Activated T-cell treated with anti-CD3 and anti-CD28 coated beads, Interleukin-2, amount 50 U/mL, for 1 hour (primary cell): Measurements from ENCODE around the gene OR13D1.
"Not testable (repeated sequence)": the region's sequence is repeated elsewhere in the genome, so short reads cannot be mapped to it uniquely, and the experiment has no call there.

Experiments
- DNase-seq: peaks from one replicate; pipeline ENCODE4 v3.0.0-alpha.2; 2020

Gene OR13D1, protein sequence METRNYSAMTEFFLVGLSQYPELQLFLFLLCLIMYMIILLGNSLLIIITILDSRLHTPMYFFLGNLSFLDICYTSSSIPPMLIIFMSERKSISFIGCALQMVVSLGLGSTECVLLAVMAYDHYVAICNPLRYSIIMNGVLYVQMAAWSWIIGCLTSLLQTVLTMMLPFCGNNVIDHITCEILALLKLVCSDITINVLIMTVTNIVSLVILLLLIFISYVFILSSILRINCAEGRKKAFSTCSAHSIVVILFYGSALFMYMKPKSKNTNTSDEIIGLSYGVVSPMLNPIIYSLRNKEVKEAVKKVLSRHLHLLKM

DNA sequence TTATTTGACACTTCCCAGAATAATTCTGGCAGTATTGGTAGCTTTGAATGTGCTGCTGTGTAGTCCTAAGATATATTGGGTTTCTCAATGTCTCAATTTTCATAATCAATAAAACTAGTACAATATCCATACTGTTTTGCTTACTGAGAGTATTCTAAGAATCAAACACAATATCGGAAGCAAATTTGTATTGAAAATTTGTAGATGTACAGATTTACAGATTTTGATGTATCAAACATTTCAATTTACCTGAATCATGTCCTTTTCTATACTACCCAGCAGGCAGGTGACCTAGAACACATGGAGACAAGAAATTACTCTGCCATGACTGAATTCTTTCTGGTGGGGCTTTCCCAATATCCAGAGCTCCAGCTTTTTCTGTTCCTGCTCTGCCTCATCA is at the start of gene OR13D1:
TSS of gene OR13D1 (plus strand) at position 301 of the 400 bp plus-strand sequence. CDS start at position 301, 0 bp downstream.
- no peak for DNase-seq

DNA sequence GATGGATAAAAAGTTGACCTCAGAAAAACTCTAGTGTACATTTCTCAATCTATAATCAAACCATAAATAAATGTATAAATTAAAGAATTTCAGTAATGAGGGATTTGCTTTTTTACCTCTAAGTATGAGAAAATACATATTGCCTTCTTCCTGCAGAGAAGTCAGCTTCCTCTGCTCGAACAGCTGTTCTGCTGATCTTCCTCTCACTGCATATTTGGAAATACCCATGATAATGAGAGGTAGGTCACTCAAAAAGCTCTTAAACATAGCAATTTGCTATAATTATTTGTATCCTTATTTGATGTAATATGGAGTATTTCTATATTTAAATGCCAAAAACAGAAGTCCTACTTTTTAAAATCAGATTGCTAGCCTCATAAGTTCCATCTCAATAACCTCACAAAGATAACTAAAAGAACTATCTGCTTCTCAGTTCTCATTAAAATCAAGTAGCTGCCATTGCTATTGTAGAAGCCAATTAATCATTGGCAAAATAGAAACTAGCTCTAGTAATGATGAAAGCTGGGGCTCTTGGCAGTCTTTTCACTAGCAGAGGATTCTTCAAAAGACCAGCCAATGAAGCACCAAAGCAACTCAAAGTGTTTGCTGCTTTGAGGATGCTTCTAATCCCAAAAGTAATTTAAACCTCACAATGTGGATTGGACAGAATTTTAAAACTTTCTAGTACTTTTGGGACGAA is 35.7 kb upstream of the OR13D1 start:
- DNase-seq = no peak

DNA sequence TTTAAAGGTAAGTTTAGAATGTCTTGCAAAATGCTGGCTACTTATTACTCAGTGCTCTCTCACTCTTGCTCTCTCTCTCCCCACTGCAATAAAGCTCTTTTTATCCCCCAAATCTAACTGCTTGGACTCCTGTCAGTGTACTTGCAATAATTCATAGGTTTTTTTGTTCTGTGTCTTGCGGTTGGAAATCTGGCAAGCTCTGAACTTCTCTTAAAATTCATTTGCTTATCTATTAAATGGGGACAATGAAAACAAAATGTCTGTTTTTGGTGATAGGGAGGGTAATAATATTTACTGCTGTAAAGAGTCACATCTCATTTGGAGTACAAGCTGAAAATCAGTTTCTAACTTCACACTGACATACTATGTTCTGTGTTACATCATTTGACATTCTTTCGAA is 18.7 kb upstream of the OR13D1 start:
- no peak for DNase-seq

DNA sequence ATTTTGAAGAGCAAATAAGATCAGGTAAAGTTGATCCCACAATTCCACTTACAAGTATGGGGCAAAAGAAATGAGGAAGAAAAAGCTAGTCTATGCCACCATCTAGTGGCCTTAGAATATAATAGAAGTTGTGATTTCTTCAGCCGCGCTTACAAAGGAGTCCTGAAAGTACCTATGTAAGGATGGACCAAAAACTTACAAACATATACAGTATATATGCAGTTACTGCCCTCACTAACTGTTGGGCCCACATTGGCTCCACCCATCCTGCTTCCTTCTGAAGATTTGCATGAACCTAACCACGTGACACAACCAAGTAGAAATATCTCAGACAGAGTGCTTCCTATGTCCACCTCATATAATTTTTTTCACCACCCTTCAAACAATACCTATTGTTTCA is 11.7 kb upstream of the OR13D1 start:
- DNase-seq = no peak

DNA sequence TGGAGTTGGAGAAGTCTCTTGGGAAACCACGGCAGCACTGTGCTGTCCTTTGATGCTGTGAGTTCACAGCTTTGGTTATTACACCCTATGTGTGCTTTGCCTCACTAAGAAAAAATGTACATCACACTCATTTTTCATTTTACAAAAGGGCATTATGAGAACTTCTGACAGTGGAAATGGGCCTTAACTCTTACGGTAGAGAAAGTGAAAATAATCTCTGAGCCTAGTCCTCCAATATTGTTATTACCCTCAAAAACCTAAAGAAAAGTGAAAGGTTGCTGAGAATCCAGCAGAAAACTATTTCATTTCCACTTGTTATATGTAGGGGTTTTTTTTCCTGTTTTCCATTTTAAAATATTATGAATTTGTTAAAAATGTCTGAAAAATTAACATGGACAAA is 8.2 kb upstream of the OR13D1 start:
- DNase-seq = no peak

DNA sequence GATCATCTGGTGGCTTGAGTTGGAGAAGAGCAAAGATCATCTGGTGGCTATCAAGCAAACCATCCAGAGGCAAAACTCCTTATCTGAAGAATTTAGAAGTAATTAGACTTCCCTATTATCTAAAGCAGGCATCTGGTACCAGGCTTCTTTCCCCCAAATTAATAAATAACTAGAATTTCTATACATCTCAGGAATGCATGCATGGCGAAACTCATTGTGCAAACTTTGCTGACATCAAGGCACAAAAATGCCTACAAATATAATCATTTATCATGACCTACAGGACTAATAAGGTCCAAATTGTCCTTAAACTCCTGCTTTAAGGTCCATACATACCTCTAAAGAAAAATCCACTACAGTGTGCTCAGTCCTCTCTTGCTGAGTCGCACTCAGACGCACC is 6.0 kb downstream of the OR13D1 start:
- DNase-seq = no peak

DNA sequence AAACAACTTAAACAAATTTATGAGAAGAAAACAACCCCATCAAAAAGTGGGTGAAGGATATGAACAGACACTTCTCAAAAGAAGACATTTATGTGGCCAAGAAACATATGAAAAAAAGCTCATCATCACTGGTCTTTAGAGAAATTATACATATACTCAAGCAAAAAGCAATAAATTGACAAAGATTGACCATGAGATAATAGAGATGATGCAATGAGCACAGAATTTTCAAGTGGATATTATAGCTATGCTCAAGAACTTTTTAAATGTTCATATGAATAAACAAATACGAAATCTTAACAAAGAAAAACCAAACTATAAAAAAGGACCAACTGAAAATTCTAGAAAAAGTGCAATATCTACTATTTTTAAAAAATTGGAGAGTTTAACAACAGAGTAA is 14.4 kb downstream of the OR13D1 start:
- not testable (repeated sequence) for DNase-seq

DNA sequence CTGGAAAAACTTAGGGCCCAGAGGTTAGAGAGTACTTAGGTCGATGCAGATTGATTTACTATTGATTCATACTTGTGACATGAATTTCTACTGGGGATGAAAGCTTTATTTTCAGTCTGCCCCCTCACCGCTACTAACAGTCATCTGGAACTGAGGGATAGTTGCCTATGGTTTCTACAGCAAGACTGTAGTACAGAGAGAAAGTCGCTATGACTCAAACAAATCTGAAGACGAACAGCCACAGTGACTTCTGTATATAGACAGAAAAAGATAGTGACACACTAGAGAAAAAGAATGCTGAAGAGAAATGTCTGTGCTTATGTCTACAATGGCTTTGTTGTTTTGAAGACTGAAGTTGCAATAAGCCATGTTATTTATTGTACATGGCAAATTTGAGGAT is 17.3 kb downstream of the OR13D1 start:
- DNase-seq = no peak

DNA sequence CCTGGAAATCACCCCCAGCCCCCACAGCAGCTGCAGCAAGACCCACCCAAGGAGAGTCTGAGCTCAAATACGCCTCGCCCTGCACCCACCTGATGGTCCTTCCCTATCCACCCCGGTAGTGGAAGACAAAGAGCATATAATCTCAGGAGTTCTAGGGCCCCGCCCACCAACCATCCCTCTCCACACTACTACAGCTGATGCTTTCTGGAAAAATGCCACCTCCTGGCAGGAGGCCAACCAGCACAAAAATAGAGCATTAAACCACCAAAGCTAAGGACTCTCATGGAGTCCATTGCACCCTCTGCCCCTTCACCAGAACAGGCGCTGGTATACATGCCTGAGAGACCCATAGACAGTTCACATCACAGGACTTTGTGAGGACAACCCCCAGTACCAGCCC is 30.7 kb downstream of the OR13D1 start:
- DNase-seq = no peak

DNA sequence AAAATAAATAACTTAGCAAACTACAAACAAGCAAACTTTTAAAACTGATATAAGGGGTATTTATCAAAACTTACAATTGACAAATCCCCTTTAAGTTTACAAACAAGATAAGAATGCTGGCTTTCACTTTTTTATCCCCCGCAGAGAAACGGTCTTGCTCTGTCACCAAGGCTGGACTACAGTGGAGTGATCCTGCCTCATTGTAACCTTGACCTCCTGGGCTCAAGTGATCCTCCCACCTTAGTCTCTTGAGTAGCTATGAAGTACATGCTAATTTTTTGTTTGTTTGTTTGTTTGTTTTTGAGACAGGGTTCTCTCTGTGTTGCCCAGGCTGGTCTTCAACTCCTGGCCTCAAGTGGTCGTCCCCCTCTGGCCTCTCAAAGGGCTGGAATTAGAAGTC is 44.1 kb downstream of the OR13D1 start:
- no peak for DNase-seq

DNA sequence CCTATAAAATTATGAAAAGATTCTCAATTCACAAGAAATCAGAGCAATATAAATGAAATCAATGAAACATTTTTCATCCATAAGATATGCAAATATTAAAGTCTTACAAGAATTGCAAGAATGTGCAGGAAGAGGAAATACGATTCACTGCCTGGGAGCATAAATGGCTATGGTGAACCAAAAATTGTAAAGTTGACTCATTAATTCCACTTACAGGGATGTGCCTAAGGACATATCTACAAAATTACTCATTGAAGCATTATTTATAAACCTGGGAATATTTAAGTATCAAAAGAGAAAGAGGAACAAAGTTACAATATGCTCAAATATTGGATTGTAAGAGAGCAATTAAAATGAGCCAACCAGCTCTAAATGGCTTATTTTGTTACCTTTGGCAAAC is 46.3 kb downstream of the OR13D1 start:
- no peak for DNase-seq

DNA sequence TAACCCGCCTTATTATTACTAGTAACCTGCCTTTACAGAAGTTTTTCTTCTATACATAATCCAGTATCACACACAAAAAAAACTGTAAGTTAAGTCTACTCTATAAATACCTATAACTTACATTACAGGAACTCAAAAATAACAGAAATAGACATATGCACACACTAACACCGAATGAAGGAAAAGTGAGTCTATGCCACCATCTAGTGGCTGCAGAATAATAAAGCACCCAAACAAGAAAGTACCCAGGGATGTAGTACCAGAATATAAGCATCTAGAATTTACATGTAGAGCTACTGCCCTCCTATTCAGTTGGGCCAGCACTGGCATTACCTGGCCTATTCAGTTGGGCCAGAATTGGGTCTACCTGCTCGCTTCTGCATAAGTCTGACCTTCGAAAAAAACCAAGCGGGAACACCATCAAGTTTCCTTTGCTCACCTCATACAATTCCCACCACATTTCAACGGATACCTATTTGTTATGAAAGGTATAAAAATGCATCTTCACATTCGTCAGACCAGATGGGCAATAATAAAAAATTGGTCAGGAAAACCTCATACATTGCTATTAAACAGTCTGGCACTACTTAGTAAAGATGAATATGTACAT is 49.2 kb downstream of the OR13D1 start:
- DNase-seq = no peak
